Measurements from ENCODE around the gene TMEM214.

Gene TMEM214, protein sequence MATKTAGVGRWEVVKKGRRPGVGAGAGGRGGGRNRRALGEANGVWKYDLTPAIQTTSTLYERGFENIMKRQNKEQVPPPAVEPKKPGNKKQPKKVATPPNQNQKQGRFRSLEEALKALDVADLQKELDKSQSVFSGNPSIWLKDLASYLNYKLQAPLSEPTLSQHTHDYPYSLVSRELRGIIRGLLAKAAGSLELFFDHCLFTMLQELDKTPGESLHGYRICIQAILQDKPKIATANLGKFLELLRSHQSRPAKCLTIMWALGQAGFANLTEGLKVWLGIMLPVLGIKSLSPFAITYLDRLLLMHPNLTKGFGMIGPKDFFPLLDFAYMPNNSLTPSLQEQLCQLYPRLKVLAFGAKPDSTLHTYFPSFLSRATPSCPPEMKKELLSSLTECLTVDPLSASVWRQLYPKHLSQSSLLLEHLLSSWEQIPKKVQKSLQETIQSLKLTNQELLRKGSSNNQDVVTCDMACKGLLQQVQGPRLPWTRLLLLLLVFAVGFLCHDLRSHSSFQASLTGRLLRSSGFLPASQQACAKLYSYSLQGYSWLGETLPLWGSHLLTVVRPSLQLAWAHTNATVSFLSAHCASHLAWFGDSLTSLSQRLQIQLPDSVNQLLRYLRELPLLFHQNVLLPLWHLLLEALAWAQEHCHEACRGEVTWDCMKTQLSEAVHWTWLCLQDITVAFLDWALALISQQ

GRCh38 chr2:27032495-27033252 lies at the start of gene TMEM214:
TSS of gene TMEM214 (plus strand) at chr2:27032965. CDS start at chr2:27033016, 51 bp downstream.
- DNase-seq: peak; percentile 93

GRCh38 chr2:26983746-26984145 lies 49.0 kb upstream of the TMEM214 start:
- no peak for DNase-seq

DNA sequence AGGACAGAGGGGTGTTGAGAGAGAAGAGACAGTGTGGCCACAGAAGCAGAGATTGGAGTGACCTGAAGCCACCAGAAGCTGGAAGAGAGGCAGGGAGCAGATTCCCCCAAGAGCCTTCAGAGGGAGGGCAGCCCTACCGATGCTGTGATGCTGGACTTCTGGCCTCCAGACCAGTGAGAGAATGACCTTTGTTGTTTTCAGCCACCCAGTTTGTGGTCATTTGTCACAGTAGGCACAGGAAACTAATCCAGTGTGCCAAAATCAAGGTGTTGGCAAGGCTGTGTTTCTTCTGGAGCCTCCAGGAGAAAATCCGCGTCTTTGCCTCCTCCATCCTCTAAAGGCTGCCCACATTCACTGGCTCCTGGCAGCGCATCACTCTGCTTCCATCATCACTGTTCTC lies 47.0 kb upstream of the TMEM214 start:
- DNase-seq: no peak

GRCh38 chr2:26986576-26986975 lies 46.2 kb upstream of the TMEM214 start:
- DNase-seq: no peak

DNA sequence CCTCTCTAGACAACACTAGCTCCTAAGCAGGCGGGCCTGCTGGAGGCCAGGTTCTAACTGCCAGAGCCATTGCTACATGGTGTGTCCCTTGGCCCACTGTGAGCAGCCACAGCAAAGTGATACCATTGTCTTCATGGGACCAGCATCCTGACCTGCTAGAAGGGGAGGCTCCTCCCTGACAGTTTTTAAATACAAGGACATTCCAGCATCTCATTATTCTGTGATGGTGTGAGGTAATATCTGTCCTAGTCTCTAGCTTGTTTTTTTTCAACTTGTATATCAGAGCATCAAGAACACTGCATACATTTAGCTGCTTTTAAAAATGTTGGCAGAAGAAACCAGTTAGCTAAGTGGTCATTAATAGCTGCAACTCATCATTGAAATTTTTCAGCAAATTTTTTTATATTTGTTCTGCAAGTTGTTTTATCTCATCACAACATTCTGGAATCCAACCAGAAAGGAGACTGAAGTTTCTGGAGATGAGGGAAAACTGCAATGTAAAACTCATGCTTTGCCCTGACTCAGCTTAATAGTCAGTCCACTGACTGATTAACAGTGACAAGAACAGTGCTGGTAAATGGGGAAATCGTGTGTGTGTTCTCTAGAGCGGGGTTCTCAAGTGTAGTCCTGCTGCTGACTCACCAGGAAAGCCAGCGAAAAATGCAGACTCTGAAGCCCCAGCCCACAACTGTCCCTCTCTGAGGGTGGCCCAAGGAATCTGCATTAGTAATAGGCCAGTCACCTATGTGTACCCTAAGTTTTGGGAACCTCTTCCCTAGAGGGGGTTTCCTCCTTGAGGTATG lies 44.5 kb upstream of the TMEM214 start:
- DNase-seq: no peak

- no peak for DNase-seq
Measured at GRCh38 chr2:26989156-26989555, 43.6 kb upstream of the TMEM214 start.

DNA sequence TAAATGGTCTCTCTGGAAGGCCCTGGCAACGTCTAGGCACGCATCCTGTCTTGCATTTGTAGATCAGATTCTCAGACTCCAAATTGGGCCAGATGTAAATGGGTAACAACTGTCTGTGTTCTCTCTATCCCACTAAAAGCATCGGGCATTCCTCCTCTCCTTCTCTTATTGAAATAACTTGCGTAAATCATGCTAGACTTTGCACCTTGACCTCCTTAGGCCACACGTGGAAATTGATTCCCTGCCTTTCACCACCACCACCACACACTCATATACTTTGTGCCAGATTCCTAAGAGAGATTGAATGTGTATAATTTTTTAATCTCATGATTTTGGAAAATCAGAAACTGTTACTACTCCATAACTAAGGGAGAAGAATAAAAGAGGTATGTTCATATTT lies 41.0 kb upstream of the TMEM214 start:
- no peak for DNase-seq

- DNase-seq: no peak
Measured at GRCh38 chr2:26993768-26994167, 39.0 kb upstream of the TMEM214 start.

- DNase-seq: no peak
Measured at GRCh38 chr2:26994983-26995382, 37.8 kb upstream of the TMEM214 start.

DNA sequence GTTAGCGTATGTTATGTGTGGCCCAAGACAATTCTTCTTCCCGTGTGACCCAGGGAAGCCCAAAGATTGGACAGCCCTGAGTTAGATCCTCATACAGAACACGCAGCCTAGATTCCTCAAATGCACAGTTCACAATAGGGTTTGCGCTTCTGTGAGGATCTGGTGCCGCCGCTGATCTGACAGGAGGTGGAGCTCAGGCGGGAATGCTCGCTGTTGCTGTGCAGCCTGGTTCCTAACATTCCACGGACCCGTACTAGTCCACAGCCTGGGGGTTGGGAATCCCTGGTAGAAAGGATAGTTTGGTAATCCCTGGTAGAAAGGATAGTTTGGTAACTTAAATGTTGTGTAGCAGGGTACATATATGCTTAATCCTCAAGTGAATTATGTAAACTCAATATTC lies 35.4 kb upstream of the TMEM214 start:
- no peak for DNase-seq

- no peak for DNase-seq
Measured at GRCh38 chr2:26998323-26998722, 34.4 kb upstream of the TMEM214 start.

DNA sequence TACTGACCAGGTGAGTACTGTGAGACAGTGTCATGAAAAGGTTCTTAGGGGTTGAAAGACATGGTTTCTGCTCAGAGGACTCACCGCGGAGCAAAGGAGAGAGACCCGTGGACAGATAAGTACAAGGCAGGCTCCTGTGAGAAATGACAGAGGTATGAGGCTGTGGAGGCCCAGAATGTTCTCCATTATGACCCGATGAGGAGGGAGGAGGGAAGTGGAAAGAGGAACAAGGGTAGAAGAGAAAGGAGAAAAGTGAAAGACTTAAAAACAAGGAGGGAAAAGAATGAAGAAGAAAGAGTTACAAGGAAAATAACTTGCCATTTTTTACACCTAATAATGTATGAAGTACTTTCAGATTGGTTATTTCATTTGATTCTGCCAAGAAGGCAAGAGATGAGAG lies 32.5 kb upstream of the TMEM214 start:
- DNase-seq: no peak

- no peak for DNase-seq
Measured at GRCh38 chr2:27000995-27001394, 31.8 kb upstream of the TMEM214 start.

- no peak for DNase-seq
Measured at GRCh38 chr2:27001950-27002349, 30.8 kb upstream of the TMEM214 start.

DNA sequence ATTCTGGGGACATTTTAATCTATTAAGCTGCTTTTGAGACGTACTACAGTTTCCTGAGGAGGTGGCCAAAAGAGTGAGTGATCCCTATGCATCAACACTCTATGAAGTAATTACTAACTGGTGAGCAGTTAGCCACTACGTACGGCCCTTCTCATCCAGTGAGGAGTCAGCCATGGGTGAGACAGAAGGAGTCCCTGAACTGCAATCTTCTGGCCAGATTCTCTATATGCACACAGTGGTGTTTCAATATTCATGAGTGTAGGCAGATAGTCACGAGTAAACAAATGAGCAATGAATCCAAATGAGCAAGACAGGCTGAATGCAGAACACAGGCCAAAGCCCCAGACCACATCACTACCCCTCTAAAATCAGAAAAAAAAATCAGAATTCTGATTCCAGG lies 29.8 kb upstream of the TMEM214 start:
- DNase-seq: no peak

- no peak for DNase-seq
Measured at GRCh38 chr2:27003857-27004256, 28.9 kb upstream of the TMEM214 start.

GRCh38 chr2:27006602-27007415 lies 26.0 kb upstream of the TMEM214 start:
- DNase-seq: no peak

DNA sequence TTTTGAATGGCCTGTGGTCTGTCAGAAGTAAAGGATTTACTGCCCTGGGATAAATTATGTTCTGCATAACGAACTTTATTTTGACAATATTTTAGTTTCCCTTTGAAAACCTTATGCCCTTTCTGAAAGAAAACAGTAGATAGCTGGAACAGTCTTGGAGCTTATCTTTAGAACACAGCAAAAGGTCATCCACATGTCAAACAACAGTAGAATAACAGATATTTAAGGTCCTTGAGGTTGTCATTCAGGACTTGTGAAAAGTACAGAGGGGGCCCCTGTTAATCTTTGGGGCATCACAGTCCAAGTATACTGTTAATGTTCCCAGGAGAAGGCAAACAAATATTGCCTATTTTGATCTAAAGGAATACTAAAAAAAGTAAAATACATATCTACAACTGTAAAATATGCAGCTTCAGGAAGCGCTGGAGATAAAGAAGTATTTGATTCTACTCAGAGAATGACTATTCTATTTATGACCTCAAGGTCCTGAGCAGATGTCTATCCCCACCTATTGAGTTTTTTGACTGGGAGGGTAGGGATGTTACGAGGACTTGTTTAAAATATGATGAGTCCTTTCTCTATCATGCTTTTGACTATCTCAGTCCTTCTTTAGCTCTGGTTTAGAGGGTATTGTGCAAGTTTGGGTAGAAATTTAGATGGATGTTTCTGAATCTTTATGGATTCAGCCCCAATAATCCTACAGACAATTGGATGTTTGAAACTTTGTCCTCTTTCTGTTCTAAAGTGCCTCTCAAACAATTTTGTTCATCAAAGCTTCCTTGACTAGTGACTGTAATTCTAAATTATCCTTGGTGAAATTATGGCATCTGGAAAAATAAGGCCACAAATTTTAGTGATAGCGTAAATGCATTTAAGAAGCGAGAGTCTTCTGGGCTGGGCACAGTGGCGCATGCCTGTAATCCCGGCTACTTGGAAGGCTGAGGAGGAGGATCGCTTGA lies 25.1 kb upstream of the TMEM214 start:
- no peak for DNase-seq

DNA sequence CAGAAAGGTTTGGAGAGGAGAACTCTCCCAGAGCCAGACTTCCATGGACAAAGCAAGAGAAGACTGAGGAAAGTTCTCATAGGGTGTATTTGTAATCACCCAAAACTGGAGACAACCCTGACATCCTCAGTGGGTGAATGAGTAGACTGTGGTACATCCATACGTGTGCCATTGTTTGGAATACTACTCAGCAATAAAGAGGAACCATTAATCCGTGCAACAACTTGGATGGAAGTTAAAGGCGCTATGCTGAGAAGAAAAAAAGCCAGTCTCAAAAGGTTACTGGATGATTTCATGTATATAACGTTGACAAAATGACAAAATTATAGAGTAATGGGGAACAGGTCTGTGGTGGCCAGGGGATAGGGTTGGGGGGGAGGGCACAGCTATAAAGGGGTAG lies 24.1 kb upstream of the TMEM214 start:
- DNase-seq: no peak

DNA sequence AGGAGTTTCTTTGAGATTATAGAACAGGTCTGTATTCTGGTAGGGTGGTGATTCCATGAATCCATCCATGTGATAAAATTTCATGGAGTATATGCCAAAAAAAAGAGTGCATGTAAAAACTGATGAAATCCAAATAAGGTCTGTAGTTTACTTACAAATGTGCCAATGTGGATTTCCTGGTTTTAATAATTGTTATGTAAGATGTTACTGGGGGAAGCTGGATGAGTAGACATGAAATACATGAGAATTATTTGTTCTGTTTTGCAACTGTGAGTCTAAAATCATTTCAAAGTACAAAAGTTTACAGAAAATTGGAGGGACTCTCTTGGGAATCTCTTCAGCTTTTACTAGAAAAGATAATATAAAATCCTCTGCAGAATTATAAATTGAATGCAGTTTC lies 23.7 kb upstream of the TMEM214 start:
- no peak for DNase-seq

DNA sequence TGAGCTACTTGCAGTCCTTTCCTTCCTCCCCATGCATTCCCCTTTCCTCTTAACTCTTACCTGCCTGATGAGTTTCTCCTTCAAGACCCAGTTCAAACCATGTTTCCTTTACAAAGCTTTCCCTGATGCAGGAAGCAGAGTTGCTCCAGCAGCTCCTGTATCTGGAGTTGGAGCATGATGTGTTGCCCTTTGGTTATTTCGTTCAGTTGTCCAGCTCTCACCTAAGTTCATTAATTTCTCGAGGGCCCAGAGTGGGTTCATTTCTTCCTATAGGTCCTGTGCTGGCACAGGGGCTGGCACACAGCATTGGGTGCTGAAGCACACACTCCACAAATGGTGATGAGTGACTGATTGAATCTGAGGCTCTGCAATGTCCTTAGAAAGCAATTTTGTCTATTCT lies 23.0 kb upstream of the TMEM214 start:
- DNase-seq: no peak
